HL-60 (cell line): ENCODE data around the gene AFF2.

Experiments
- DNase-seq, 2 experiments: peaks; one replicate each; pipeline ENCODE4 v3.0.0-alpha.2; 2010 to 2020; ENCODE audit warnings: low read depth in 1 of 2, low spot score in 1 of 2
- H3K27ac ChIP-seq: fragments of 250-450 bp; sonication (Bioruptor Pico); replicated peaks from 2 replicates; pipeline ENCODE4 v1.5.1; 2020; ENCODE audit warnings: mild to moderate bottlenecking, moderate library complexity
- H3K27me3 ChIP-seq: fragments of 250-450 bp; sonication (Bioruptor Pico); 2 replicates; pipeline ENCODE4 v1.5.1; 2021; ENCODE audit warnings: mild to moderate bottlenecking, moderate library complexity; ENCODE audit not compliant: insufficient read depth, poor library complexity, severe bottlenecking
- H3K4me3 ChIP-seq: replicated peaks from 2 replicates; pipeline ENCODE4 v1.5.1; 2011; ENCODE audit warnings: mild to moderate bottlenecking, control low read depth, low read length; ENCODE audit not compliant: insufficient read depth
- GABPA ChIP-seq: IDR thresholded peaks from 2 replicates; pipeline ENCODE4 v1.6.1; 2012; ENCODE audit warnings: low read depth
- POLR2AphosphoS5 ChIP-seq: IDR thresholded peaks from 2 replicates; pipeline ENCODE4 v1.6.1; 2012; ENCODE audit warnings: low read depth
- SPI1 ChIP-seq: IDR thresholded peaks from 2 replicates; pipeline ENCODE4 v1.6.1; 2012; ENCODE audit warnings: low read depth, mild to moderate bottlenecking, borderline replicate concordance
- TF ChIP-seq, protein P1 (sequence below): IDR thresholded peaks from one replicate; pipeline ENCODE4 v1.5.1; 2011; ENCODE audit warnings: low read length, control low read depth, inconsistent platforms; ENCODE audit not compliant: insufficient read depth
- TF ChIP-seq, protein P2 (sequence below): IDR thresholded peaks from 2 replicates; pipeline ENCODE4 v1.6.1; 2012; ENCODE audit warnings: low read depth; ENCODE audit not compliant: insufficient replicate concordance

AFF2 gene

DNA sequence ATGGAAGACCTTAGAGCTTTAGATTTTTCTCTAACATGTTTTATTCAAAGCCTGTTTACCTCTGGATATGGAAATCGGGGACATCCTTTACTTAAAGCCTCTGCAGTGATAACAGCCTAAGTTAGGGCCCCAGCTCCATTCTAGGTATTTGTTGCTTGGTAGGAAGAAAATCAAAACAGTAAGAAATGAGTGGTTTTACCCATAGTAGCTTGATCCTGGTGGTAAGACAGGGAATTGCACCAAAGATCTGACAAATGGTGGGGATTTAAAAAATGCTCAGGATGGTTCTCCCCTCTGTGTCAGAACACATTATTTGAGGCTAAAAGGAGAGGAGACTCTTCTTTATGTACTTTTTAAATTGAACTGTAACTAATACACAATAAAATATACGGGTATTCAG is 52.4 kb downstream of the AFF2 start:
- TF ChIP-seq GABPA (no peak), POLR2AphosphoS5 (no peak), SPI1 (no peak)
- TF ChIP-seq, protein P1, sequence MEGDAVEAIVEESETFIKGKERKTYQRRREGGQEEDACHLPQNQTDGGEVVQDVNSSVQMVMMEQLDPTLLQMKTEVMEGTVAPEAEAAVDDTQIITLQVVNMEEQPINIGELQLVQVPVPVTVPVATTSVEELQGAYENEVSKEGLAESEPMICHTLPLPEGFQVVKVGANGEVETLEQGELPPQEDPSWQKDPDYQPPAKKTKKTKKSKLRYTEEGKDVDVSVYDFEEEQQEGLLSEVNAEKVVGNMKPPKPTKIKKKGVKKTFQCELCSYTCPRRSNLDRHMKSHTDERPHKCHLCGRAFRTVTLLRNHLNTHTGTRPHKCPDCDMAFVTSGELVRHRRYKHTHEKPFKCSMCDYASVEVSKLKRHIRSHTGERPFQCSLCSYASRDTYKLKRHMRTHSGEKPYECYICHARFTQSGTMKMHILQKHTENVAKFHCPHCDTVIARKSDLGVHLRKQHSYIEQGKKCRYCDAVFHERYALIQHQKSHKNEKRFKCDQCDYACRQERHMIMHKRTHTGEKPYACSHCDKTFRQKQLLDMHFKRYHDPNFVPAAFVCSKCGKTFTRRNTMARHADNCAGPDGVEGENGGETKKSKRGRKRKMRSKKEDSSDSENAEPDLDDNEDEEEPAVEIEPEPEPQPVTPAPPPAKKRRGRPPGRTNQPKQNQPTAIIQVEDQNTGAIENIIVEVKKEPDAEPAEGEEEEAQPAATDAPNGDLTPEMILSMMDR = no peak
- TF ChIP-seq, protein P2, sequence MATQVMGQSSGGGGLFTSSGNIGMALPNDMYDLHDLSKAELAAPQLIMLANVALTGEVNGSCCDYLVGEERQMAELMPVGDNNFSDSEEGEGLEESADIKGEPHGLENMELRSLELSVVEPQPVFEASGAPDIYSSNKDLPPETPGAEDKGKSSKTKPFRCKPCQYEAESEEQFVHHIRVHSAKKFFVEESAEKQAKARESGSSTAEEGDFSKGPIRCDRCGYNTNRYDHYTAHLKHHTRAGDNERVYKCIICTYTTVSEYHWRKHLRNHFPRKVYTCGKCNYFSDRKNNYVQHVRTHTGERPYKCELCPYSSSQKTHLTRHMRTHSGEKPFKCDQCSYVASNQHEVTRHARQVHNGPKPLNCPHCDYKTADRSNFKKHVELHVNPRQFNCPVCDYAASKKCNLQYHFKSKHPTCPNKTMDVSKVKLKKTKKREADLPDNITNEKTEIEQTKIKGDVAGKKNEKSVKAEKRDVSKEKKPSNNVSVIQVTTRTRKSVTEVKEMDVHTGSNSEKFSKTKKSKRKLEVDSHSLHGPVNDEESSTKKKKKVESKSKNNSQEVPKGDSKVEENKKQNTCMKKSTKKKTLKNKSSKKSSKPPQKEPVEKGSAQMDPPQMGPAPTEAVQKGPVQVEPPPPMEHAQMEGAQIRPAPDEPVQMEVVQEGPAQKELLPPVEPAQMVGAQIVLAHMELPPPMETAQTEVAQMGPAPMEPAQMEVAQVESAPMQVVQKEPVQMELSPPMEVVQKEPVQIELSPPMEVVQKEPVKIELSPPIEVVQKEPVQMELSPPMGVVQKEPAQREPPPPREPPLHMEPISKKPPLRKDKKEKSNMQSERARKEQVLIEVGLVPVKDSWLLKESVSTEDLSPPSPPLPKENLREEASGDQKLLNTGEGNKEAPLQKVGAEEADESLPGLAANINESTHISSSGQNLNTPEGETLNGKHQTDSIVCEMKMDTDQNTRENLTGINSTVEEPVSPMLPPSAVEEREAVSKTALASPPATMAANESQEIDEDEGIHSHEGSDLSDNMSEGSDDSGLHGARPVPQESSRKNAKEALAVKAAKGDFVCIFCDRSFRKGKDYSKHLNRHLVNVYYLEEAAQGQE = no peak
- no peaks in the 10 kb centered on the region for H3K27me3 ChIP-seq
- no peak overlapping the region for H3K27ac ChIP-seq
- H3K4me3 ChIP-seq = no peak overlapping the region
- no peak for DNase-seq

DNA sequence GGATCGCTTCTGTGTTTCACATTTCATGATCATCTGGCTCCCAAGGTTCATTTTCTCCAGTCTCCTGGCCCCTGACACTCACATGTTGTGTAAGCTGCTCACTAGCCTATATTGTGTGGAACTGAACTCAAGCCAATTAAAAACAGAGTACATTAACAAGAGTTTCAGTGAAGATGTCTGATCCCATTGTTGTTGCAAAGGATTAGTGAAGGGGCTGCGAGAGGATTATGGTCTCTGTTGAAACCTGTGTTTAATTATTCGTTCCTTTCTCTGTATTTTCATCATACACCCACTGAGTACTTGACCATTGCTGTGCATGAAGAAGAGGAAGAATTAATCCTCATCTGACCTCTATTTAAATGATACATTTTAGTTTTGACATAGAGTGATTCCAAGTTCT is 54.7 kb downstream of the AFF2 start:
- no peak overlapping the region for H3K27ac ChIP-seq
- DNase-seq = no peak
- no peaks in the 10 kb centered on the region for H3K27me3 ChIP-seq
- TF ChIP-seq, protein P2 = no peak
- TF ChIP-seq SPI1 (no peak), GABPA (no peak)
- H3K4me3 ChIP-seq = no peak overlapping the region

DNA sequence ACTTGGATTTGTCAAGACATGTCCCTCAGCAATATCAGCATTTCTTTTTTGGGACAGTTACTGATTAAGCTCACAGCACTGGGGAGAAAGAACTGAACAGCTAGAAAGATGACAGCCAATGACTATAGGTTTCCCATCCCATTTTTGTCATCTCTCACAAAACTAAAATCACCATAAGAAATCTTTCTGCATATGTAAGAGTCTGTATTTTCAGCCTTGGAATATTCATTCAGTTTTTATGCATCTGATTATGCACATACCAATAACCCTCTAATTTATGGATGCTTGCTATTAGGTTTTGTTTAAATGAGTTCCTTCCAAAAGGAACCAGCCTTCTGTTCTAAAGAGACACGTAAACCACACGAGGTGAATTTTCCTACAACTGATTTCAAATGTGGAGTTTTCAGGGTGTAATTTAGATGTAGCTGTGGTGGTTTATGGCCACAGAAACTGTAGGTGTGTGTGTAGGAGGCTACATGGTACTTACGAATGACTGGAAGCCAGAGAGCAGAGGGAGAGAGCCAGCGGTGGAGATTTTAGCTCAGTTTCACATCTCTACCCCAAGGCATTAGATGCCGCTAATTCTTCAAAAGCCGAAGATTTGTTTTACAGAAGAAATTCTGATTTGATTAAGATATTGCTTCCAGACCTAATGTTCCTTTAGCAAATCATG is 55.3 kb downstream of the AFF2 start:
- no peak overlapping the region for H3K27ac ChIP-seq
- DNase-seq = no peak
- no peak overlapping the region for H3K4me3 ChIP-seq
- no peaks in the 10 kb centered on the region for H3K27me3 ChIP-seq
- TF ChIP-seq, protein P2 = no peak
- TF ChIP-seq SPI1 (no peak), POLR2AphosphoS5 (no peak), GABPA (no peak)
- TF ChIP-seq, protein P1 = no peak
